Astrocyte (in vitro differentiated cells and primary cell): Measurements from ENCODE around the gene OPA3. TPM values are rescaled to one million over a fixed set of nuclear protein-coding genes. Genes with fewer than 3 reads are reported as not detected.

Experiments
- DNase-seq: peaks from one replicate; pipeline ENCODE4 v3.0.0-alpha.2; 2010; ENCODE audit warnings: low read depth
- FAIRE-seq: peaks from 2 replicates; lab custom pipeline; 2011; peaks lifted over from hg19 to GRCh38; lab: Jason Lieb, UNC
- H2AFZ ChIP-seq: 2 replicates; pipeline ENCODE4 v1.6.0; 2012; ENCODE audit warnings: low read depth, low read length, inconsistent platforms
- H3K27ac ChIP-seq: 2 replicates; pipeline ENCODE4 v1.5.1; 2011; ENCODE audit warnings: low read depth, low read length, inconsistent platforms
- H3K27me3 ChIP-seq: 2 replicates; pipeline ENCODE4 v1.6.0; 2011; ENCODE audit warnings: low read length, inconsistent platforms; ENCODE audit not compliant: insufficient read depth
- H3K36me3 ChIP-seq: 2 replicates; pipeline ENCODE4 v1.5.1; 2011; ENCODE audit warnings: low read length, inconsistent platforms; ENCODE audit not compliant: insufficient read depth
- H3K4me1 ChIP-seq: 2 replicates; pipeline ENCODE4 v1.5.1; 2011; ENCODE audit warnings: low read length, inconsistent platforms; ENCODE audit not compliant: insufficient read depth
- H3K4me2 ChIP-seq: 2 replicates; pipeline ENCODE4 v1.6.0; 2012; ENCODE audit warnings: low read length, inconsistent platforms
- H3K4me3 ChIP-seq: 2 replicates; pipeline ENCODE4 v1.5.1; 2011; ENCODE audit warnings: low read depth, mild to moderate bottlenecking, low read length, inconsistent platforms; ENCODE audit not compliant: insufficient read depth
- H3K79me2 ChIP-seq: 2 replicates; pipeline ENCODE4 v1.6.0; 2012; ENCODE audit warnings: mild to moderate bottlenecking, low read length, inconsistent platforms; ENCODE audit not compliant: insufficient read depth
- H3K9ac ChIP-seq: 2 replicates; pipeline ENCODE4 v1.6.0; 2012; ENCODE audit warnings: mild to moderate bottlenecking, low read length, inconsistent platforms
- H3K9me3 ChIP-seq: 2 replicates; pipeline ENCODE4 v1.5.1; 2012; ENCODE audit warnings: low read depth, mild to moderate bottlenecking, low read length, inconsistent platforms; ENCODE audit not compliant: insufficient read depth
- H4K20me1 ChIP-seq: 2 replicates; pipeline ENCODE4 v1.6.0; 2012; ENCODE audit warnings: low read length, inconsistent platforms; ENCODE audit not compliant: insufficient read depth
- H3K27ac Mint-ChIP-seq: one replicate; pipeline ENCODE4 v1.8.0; 2021; ENCODE audit warnings: mild to moderate bottlenecking, mixed read lengths; ENCODE audit not compliant: unreplicated experiment
- H3K27me3 Mint-ChIP-seq: one replicate; pipeline ENCODE4 v1.8.0; 2021; ENCODE audit warnings: low read depth, mixed read lengths; ENCODE audit not compliant: unreplicated experiment
- H3K36me3 Mint-ChIP-seq: one replicate; pipeline ENCODE4 v1.8.0; 2021; ENCODE audit warnings: low read depth, mixed read lengths; ENCODE audit not compliant: unreplicated experiment
- H3K4me1 Mint-ChIP-seq: one replicate; pipeline ENCODE4 v1.8.0; 2021; ENCODE audit warnings: low read depth, mixed read lengths; ENCODE audit not compliant: unreplicated experiment
- H3K4me3 Mint-ChIP-seq: one replicate; pipeline ENCODE4 v1.8.0; 2021; ENCODE audit warnings: mild to moderate bottlenecking, moderate library complexity, mixed read lengths; ENCODE audit not compliant: unreplicated experiment
- H3K9me3 Mint-ChIP-seq: one replicate; pipeline ENCODE4 v1.8.0; 2021; ENCODE audit warnings: mild to moderate bottlenecking, mixed read lengths; ENCODE audit not compliant: unreplicated experiment
- EZH2 ChIP-seq: IDR thresholded peaks from 2 replicates; pipeline ENCODE4 v1.6.1; 2012; ENCODE audit warnings: mild to moderate bottlenecking, low read length, inconsistent platforms; ENCODE audit not compliant: insufficient read depth
- total RNA-seq: library from RNA; stranded (reverse); gene quantifications from 2 replicates; pipeline ENCODE4 v1.2.1, GENCODE V29; 2021
- TF ChIP-seq, protein P1 (sequence below): IDR thresholded peaks from 2 replicates; pipeline ENCODE4 v1.5.1; 2011; ENCODE audit warnings: low read depth, mild to moderate bottlenecking, inconsistent platforms, low read length, moderate library complexity; ENCODE audit not compliant: insufficient read depth

OPA3 gene
- total RNA-seq, 1 donor from 2014 or later, result 12.8 TPM

GRCh38 chr19:45497791-45498190 lies 86.8 kb downstream of the OPA3 start:
- peaks cover 24% of the 10 kb centered on the region for H3K27me3 Mint-ChIP-seq
- H2AFZ ChIP-seq, result no peak overlapping the region
- peak overlapping the region; percentile 26 for H3K27ac Mint-ChIP-seq

DNA sequence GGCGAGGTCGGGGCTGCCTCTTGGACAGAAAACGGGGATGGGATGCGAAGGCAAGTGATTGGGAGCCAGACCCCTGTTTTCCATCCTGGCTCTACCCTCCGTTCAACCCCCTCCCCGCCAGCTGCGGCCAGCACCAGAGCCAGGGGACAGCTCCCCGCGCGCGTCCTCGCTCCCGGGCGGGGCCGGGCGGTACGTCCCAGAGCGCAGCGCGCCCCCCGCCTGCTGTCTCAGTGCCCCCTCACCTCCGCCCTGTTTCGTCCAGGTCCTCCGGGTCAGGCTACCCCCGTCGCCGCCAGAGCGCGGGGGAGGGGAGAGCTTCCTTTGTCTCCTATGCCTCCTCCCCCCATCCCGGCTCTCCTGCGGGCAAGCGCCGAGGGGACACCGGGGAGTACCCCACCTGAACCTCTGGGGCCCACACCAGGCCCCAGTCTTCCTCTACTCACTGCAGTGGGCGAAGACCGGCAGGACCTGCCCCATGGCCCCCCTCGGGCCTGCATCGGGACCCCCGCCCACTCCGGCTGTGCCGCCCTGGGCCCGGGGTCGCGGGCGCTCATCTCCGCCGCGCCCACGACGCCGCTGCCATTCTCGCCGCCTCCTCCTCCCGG lies 88.2 kb downstream of the OPA3 start:
- Histone ChIP-seq H3K79me2 (no peaks in the 10 kb centered on the region), H3K36me3 (no peaks in the 10 kb centered on the region), H3K9ac (peak overlapping the region; percentile 72), H3K4me1 (peaks cover 11% of the 10 kb centered on the region), H3K4me3 (peak overlapping the region; percentile 73), H4K20me1 (peaks cover 12% of the 10 kb centered on the region), H3K4me2 (peak overlapping the region; percentile 99), H2AFZ (peak overlapping the region; percentile 56), H3K9me3 (no peaks in the 10 kb centered on the region), H3K27ac (no peak overlapping the region), H3K27me3 (peaks cover 13% of the 10 kb centered on the region)
- DNase-seq (no peak), FAIRE-seq (no peak)
- TF ChIP-seq EZH2, result no peak
- TF ChIP-seq, protein P1, sequence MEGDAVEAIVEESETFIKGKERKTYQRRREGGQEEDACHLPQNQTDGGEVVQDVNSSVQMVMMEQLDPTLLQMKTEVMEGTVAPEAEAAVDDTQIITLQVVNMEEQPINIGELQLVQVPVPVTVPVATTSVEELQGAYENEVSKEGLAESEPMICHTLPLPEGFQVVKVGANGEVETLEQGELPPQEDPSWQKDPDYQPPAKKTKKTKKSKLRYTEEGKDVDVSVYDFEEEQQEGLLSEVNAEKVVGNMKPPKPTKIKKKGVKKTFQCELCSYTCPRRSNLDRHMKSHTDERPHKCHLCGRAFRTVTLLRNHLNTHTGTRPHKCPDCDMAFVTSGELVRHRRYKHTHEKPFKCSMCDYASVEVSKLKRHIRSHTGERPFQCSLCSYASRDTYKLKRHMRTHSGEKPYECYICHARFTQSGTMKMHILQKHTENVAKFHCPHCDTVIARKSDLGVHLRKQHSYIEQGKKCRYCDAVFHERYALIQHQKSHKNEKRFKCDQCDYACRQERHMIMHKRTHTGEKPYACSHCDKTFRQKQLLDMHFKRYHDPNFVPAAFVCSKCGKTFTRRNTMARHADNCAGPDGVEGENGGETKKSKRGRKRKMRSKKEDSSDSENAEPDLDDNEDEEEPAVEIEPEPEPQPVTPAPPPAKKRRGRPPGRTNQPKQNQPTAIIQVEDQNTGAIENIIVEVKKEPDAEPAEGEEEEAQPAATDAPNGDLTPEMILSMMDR, result no peak
- Mint-ChIP-seq H3K4me3 (peak overlapping the region; percentile 79), H3K27ac (no peak overlapping the region), H3K27me3 (peaks cover 24% of the 10 kb centered on the region), H3K9me3 (peaks cover 2% of the 10 kb centered on the region), H3K36me3 (peaks cover 3% of the 10 kb centered on the region), H3K4me1 (peaks cover 5% of the 10 kb centered on the region)

More at GRCh38 chr19:45497791-45498190, 86.8 kb downstream of the OPA3 start:
- Mint-ChIP-seq H3K36me3 (peaks cover 3% of the 10 kb centered on the region), H3K9me3 (peaks cover 2% of the 10 kb centered on the region), H3K4me3 (no peak overlapping the region), H3K4me1 (peaks cover 3% of the 10 kb centered on the region)
- Histone ChIP-seq H3K9ac (no peak overlapping the region), H3K27ac (no peak overlapping the region), H3K4me3 (no peak overlapping the region), H3K4me2 (peak overlapping the region; percentile 77), H4K20me1 (peaks cover 12% of the 10 kb centered on the region), H3K27me3 (peaks cover 13% of the 10 kb centered on the region), H3K9me3 (no peaks in the 10 kb centered on the region), H3K79me2 (no peaks in the 10 kb centered on the region), H3K4me1 (peaks cover 11% of the 10 kb centered on the region), H3K36me3 (no peaks in the 10 kb centered on the region)
- FAIRE-seq (no peak), DNase-seq (no peak)
- no peak for TF ChIP-seq EZH2
- TF ChIP-seq, protein P1, result no peak

- peaks cover 13% of the 10 kb centered on the region for H3K27me3 ChIP-seq
- Mint-ChIP-seq H3K9me3 (peaks cover 2% of the 10 kb centered on the region), H3K4me1 (peaks cover 5% of the 10 kb centered on the region), H3K27me3 (peaks cover 17% of the 10 kb centered on the region), H3K36me3 (peaks cover 3% of the 10 kb centered on the region), H3K4me3 (peak overlapping the region; percentile 79), H3K27ac (no peak overlapping the region)
- H3K9ac ChIP-seq, result no peak overlapping the region
- FAIRE-seq (no peak), DNase-seq (no peak)
- H3K36me3 ChIP-seq, result no peaks in the 10 kb centered on the region
- H2AFZ ChIP-seq, result no peak overlapping the region
- H3K4me3 ChIP-seq, result no peak overlapping the region
- peaks cover 11% of the 10 kb centered on the region for H3K4me1 ChIP-seq
- no peak overlapping the region for H3K4me2 ChIP-seq
- H4K20me1 ChIP-seq, result peaks cover 12% of the 10 kb centered on the region
- no peak overlapping the region for H3K27ac ChIP-seq
- TF ChIP-seq, protein P1, result no peak
- TF ChIP-seq EZH2, result no peak
- no peaks in the 10 kb centered on the region for H3K79me2 ChIP-seq
- H3K9me3 ChIP-seq, result no peaks in the 10 kb centered on the region
Measured at GRCh38 chr19:45495178-45495577, 89.4 kb downstream of the OPA3 start.
